Epithelial cell of esophagus (primary cell): Measurements from ENCODE around the gene BICC1.

Experiments
- DNase-seq: peaks from one replicate; pipeline ENCODE4 v3.0.0; 2010; ENCODE audit warnings: low read depth
- H3K4me3 ChIP-seq: 2 replicates; pipeline ENCODE4 v1.5.1; 2011; ENCODE audit warnings: mild to moderate bottlenecking, low read length, control low read depth
- CTCF ChIP-seq: IDR thresholded peaks from 2 replicates; pipeline ENCODE4 v1.5.1; 2011; ENCODE audit warnings: low read depth, mild to moderate bottlenecking, low read length, control low read depth, inconsistent platforms; ENCODE audit not compliant: insufficient read depth; ENCODE audit errors: missing control alignments

BICC1 gene

GRCh38 chr10:58615237-58615935, 102.7 kb downstream of the BICC1 start:
- no peak for DNase-seq
- no peak overlapping the region for H3K4me3 ChIP-seq
- TF ChIP-seq CTCF = no peak

GRCh38 chr10:58618158-58618676, 105.5 kb downstream of the BICC1 start:
- no peak for DNase-seq
- no peak for TF ChIP-seq CTCF
- no peak overlapping the region for H3K4me3 ChIP-seq

- DNase-seq = no peak
- no peak for TF ChIP-seq CTCF
- no peak overlapping the region for H3K4me3 ChIP-seq
Observed at GRCh38 chr10:58621379-58622077, 108.9 kb downstream of the BICC1 start.

GRCh38 chr10:58622246-58622645, 109.6 kb downstream of the BICC1 start:
- no peak for TF ChIP-seq CTCF
- DNase-seq = no peak

GRCh38 chr10:58625070-58625469, 112.4 kb downstream of the BICC1 start:
- H3K4me3 ChIP-seq = no peak overlapping the region
- no peak for TF ChIP-seq CTCF
- peak; percentile 41 for DNase-seq

More at GRCh38 chr10:58622246-58622645, 109.6 kb downstream of the BICC1 start:
- no peak overlapping the region for H3K4me3 ChIP-seq

DNA sequence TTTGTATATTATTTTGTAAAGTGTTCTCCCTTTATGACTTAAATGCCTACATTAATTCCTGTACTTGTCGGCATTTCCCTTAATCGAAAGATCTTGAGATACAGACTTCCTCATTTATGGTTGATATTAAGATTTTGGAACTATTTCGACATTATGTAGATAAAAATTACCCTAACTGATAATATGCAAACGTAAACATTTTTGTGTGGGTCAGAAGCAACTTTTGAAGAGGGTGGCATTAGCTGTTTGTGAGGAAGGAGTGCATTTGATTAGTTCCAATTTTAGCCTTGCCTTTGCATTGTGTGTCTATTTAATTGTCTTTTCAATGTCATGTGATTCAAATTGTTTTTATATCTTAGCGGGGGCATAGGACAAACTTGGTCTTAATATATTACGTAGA, 114.7 kb downstream of the BICC1 start:
- no peak overlapping the region for H3K4me3 ChIP-seq
- no peak for DNase-seq
- TF ChIP-seq CTCF = no peak
